Measurements from ENCODE around the gene CEP104.

Gene CEP104

GRCh38 chr1:3831689-3832088 is 25.3 kb downstream of the CEP104 start:
- no peak for DNase-seq (ENCODE audit: low read depth)
- H3K4me3 ChIP-seq (ENCODE audit: low read depth, low read length) = no peak overlapping the region
- no peak for TF ChIP-seq CTCF (IDR thresholded peaks at IDR 0.05; ENCODE audit: low read depth, low read length, missing control alignments)

DNA sequence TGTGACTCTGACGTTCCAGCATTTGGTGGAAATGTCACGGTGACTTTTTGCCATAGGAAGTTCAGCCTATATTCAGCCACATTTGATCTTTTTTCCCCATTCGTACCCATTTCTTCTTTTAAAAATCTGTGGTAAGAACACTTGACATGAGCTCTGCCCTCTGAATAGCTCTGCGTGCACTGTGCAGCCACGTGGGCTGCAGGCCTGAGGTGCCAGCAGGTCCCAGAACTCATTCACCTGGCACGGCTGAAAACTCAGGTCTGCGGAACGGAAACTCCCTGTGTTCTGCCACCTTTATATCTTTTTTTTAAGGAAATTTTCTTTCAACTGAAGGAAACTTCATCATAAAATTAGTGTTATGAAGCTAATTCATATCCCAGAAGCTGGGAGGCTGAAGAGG is 28.6 kb downstream of the CEP104 start:
- no peak overlapping the region for H3K4me3 ChIP-seq (ENCODE audit: low read depth, low read length)
- no peak for DNase-seq (ENCODE audit: low read depth)
- no peak for TF ChIP-seq CTCF (IDR thresholded peaks at IDR 0.05; ENCODE audit: low read depth, low read length, missing control alignments)

DNA sequence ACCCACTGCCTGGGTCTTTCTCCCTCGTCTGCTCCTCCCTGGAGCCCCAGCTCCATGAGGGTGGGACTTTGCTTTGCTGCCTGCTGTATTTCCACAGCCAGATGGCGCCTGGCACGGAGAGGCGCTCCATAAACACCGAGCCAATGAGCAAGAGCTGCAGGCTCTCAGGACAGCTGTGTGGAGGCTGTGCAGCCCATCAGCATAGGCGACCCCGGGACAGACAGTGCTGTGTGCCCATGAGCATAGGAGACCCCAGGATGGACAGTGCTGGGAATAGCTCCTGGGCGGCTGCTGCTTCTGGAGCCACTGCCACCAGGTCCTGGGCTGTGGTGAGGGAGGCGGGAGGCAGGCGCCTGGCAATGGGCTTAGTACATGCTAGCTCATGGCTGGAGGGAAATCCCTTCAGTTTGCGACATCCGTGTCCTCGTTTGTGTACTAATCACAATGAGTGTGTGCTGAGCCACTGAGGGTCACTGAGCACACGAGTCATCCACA is 29.2 kb downstream of the CEP104 start:
- H3K4me3 ChIP-seq (ENCODE audit: low read depth, low read length) = no peak overlapping the region
- TF ChIP-seq CTCF (IDR thresholded peaks at IDR 0.05; ENCODE audit: low read depth, low read length, missing control alignments) = no peak
- no peak for DNase-seq (ENCODE audit: low read depth)

- H3K4me3 ChIP-seq (ENCODE audit: low read depth, low read length) = no peak overlapping the region
- no peak for TF ChIP-seq CTCF (IDR thresholded peaks at IDR 0.05; ENCODE audit: low read depth, low read length, missing control alignments)
- no peak for DNase-seq (ENCODE audit: low read depth)
Observed at GRCh38 chr1:3825356-3825755, 31.7 kb downstream of the CEP104 start.

DNA sequence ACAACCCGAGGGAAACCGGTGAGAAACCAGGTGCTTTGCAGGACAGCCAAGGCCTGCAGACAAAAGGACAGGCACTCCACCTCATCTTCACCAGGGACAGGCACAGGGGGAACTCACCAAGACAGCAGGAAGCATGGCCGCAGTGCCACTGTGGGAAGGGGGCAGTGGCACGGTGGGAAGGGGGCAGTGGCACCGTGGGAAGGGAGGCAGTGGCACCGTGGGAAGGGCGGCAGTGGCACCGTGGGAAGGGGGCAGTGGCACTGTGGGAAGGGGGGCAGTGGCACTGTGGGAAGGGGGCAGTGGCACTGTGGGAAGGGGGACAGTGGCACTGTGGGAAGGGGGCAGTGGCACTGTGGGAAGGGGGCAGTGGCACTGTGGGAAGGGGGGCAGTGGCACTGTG is 32.4 kb downstream of the CEP104 start:
- no peak for TF ChIP-seq CTCF (IDR thresholded peaks at IDR 0.05; ENCODE audit: low read depth, low read length, missing control alignments)
- no peak overlapping the region for H3K4me3 ChIP-seq (ENCODE audit: low read depth, low read length)
- no peak for DNase-seq (ENCODE audit: low read depth)

GRCh38 chr1:3822421-3822820 is 34.6 kb downstream of the CEP104 start:
- no peak for TF ChIP-seq CTCF (IDR thresholded peaks at IDR 0.05; ENCODE audit: low read depth, low read length, missing control alignments)
- no peak overlapping the region for H3K4me3 ChIP-seq (ENCODE audit: low read depth, low read length)
- no peak for DNase-seq (ENCODE audit: low read depth)

- H3K4me3 ChIP-seq (ENCODE audit: low read depth, low read length) = no peak overlapping the region
- no peak for DNase-seq (ENCODE audit: low read depth)
- no peak for TF ChIP-seq CTCF (IDR thresholded peaks at IDR 0.05; ENCODE audit: low read depth, low read length, missing control alignments)
Observed at GRCh38 chr1:3821908-3822307, 35.1 kb downstream of the CEP104 start.
